GM19035 (cell line): ENCODE data around the gene TMEM240.

ENCODE experiments used
- ATAC-seq: cut with Tn5 transposase; IDR thresholded peaks from one replicate; pipeline ENCODE4 v1.9.1; 2021; ENCODE audit not compliant: unreplicated experiment

Gene TMEM240

DNA sequence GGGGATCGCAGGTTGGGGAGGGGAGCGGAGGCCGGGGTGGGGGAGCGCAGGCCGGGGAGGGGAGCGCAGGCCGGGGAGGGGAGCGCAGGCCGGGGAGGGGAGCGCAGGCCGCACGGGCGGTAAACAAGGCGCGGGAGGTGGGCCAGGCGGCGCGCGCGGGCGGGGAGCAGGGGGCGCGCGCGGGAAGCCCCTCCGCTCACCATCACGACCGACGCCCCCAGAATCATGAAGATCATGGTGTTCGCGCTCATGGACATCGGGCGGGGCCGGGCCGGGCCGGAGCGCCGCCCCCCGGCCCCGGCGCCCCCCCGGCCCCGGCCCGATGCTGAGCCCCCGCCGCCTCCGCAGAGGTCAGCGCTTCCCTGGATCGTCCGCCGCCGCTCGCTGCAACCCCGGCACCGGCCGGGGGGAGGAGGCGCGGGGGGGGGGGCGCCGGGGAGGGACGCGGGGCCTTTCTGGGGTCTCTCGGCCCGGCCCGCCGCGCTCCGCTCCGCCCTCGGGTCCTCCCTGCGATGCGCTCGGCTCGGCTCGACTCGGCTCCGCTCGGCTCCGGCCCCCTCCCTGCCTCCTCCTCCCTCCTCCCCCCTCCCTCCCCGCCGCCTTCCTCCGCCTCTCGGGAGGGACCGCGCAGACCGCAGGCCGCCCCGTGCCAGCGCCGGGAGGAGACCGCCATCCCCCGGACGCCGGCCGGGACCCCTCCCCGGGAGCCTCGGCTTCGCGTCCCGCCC is at the start of gene TMEM240:
TMEM240 (minus strand) TSS at position 535 of the 728 bp plus-strand sequence; CDS start at position 257, 278 bp downstream.
- ATAC-seq, result no peak

GRCh38 chr1:1583347-1584010 is 43.1 kb upstream of the TMEM240 start:
- ATAC-seq, result no peak

DNA sequence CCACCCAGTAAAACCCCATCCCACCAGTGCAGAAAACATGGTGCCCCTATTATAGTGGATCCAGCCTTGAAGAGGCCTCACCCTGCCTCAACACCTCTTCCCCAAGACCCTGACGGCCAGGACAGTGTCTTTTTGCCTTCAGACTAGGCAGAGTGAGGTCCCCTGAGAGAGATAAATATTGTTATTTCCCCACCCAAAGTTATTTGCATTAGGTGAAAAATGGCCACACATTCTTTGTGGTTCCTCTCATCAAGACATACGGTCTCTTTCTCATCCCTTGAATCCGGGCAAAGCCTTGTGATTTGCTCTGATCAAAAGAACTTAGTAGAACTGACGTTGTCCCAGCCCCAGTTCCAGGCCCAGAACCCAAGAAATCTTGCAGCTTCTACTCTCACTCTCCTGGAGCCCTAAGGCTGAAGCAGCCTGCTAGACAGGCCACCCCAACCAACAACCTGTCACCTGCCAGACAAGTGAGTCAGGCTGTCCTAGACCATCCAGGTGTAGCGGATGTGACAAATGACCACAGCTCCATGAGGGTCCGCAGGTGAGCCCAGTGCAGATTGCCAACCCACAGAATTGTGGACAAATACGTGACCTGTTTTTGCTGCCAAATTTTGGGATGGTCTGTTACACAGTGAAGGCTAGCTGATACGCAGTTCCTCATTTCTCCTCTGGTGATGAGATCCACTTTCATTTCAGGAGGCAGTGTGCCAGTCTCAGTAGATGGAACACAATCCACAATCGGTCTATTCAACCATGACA is 42.3 kb upstream of the TMEM240 start:
- no peak for ATAC-seq

GRCh38 chr1:1578371-1578940 is 38.0 kb upstream of the TMEM240 start:
- no peak for ATAC-seq

GRCh38 chr1:1577367-1578011 is 37.1 kb upstream of the TMEM240 start:
- no peak for ATAC-seq

DNA sequence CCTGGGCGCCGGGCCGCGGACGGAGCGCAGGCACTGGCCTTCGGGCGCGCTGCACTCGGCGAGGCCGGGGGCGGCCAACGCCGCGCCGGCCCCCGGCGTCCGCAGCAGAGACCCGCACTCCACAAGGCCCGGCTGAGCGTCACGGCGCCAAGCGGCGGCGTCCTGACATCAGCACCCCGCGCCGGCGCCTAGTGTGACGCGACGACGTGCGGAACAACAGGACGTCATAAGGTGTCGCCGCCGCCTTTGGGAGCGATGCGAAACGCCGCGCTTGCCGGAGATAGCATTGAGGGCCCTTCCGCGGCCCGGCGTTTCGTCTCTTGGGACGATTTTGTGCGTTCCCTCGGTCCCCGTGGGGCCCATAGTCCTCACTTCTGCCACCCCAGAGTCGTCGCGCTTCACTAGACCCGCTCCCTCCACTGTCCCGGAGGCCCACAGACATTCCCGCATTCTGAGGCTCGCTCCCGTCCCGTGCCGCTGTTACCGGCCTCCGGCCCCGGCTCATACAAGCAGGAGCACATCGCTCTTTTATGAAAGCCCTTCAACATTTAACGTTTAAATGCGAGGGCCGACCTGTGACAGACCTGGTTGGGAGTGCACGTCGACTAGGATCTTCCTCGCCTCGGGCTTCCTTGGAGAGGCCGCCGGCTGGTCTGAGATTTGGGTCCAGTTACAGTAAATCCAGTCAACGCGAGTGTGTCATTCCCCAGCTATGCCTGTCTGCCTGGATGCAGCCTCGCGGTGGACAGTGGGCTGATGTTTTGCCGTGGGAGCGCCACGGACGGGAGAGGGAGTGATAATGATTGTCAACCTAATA is 34.5 kb upstream of the TMEM240 start, which contains the start of gene SSU72:
SSU72 (minus strand) TSS at position 143 of the 817 bp plus-strand sequence. CDS start 306 bp downstream, outside the sequence.
- ATAC-seq, result peak; percentile 77

DNA sequence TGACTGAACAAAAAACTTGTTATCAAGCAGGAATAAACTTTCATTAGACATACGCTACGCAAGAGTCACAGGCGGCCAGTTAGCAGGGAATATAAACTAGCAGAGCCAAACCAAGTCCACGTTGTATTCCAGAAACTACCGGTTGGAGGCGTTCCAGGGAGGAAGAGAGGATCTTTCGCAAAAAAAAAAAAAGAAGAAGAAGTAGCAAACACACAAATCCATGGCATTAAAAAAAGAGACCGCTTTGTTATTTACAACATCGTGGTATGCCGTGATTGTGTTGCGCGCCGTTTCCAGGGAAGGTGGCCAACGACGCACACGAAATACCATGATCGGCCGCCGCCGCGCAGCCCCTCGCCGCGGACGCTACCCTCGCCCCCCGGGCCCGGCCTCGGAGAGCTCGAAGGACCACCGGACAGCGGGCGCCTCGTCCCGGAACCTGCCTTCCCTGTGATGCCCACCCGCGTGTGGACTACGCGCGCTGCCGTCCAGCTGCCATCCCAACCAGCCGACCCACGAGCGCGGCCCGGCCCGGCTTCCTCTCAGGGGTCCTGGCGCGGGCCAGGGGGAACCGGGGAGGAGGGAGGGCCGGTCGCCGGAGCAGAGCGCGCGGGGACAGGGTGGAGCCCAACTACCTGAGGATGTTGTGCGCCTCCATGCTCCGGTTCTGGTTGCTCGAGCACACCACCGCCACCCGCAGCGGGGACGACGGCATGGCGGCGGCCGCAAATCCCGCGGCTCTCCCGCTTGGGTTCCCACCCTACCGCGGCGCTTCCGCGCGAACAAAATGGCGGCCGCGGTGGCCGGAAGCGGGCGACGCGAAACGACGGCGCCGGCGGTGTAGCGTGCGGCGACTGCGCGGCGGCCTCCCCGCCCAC is 33.7 kb upstream of the TMEM240 start:
- peak; percentile 78 for ATAC-seq

- ATAC-seq, result no peak
Measured at GRCh38 chr1:1569341-1569740, 28.9 kb upstream of the TMEM240 start.

- ATAC-seq, result no peak
Measured at GRCh38 chr1:1567891-1568291, 27.5 kb upstream of the TMEM240 start.

- ATAC-seq, result no peak
Measured at GRCh38 chr1:1567152-1567875, 26.9 kb upstream of the TMEM240 start.

DNA sequence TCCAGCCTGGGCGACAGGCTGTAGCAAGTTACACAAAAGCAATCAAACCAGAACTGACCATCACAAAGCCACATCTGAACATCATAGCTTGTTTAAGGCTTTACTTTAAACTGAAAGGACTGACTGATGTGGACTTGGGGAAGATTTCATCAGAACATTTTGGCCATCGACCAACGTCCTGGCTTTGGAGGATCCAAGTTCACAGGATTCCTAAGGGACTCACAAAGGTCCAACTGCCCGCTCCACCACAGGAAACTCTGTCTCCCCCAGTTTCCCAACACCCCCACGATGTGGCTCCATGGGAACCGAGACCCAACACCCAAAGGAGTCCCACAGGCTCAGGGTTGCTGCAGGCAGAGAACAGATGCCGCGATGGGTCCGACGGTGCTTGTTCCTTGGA is 24.9 kb upstream of the TMEM240 start:
- ATAC-seq, result no peak

DNA sequence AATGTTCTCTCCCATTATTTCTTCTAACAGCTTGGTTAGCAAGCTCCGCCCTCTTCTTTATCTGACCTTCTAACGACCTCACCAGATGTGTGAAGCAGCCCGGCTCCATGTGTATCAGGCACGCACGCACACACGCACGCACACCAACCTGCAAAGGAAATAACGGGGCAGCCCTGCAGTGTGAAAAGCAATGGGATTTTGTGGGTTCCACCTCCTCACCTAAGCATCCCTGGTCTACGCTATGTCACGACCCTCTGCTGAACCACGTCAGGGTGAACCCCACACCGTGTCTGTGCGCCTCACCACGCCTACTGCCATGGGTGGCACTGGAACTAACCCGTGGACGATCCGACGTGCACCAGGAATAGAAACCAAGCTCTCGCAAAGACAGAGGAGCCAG is 23.8 kb upstream of the TMEM240 start:
- ATAC-seq, result no peak

DNA sequence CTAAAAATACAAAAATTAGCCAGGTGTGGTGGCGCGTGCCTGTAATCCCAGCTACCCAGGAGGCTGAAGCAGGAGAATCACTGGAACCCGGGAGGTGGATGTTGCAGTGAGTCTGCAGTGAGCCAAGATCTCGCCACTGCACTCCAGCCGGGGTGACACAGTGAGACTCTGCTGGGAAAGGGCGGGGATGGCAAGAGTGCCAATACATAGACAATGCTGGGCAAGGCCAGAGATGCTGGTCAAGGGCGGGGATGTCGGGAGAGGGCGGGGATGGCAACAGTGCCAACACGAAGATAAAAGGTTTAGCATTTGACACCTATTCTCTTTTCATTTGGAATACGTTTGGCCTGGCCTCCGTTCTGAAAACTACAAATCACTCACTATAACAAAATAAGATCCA is 23.3 kb upstream of the TMEM240 start:
- ATAC-seq, result no peak

- ATAC-seq, result no peak
Measured at GRCh38 chr1:1562556-1563195, 22.3 kb upstream of the TMEM240 start.

DNA sequence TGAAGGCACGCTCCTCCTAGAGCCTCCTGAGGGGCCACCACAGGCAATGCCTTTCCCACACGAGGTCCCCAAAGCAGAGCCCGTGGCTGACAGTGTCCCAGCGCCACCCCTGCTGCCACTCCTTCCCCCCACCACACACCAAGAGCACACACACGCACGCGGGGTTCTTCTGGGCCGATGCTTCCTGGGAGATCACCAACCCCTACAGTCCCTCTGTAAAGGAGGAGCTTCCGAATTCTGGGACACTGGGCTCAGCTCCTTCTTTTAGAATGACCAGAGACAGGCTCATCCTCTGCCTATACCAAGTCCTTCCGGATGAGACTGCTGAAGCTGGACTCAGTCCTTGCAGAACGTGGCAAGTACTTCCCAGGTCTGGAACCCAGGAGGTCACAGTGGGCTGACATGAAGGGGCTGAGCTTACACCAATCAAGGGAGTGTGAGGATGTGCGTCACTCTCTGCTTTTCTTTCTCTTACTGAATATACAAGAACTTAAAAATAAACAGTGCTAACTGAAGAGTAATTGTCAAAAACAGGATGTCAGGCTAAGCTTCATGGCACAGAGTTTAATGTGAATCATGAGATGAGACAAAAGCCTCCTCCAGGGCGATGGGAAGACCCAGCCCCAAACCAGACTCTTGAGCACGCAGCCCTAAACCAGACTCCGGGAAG is 21.5 kb upstream of the TMEM240 start:
- ATAC-seq, result no peak

DNA sequence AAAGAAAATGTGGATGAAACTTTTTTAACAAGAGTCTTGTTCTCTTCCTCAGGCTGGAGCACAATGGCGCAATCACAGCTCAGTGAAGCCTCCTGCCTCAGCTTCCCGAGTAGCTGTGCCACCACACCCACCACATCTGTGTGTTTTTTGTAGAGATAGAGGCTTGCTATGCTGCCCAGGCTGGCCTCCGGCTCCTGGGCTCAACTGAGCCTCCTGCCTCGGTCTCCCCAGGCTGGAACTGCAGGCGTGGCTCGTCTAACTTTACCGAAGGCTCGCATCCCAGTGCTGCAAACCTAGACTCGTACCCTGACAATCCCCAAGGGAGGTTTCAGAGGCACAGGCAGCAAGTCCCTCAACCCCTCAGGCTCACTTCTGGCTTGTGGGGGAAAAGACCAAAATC is 19.8 kb upstream of the TMEM240 start:
- ATAC-seq, result no peak

DNA sequence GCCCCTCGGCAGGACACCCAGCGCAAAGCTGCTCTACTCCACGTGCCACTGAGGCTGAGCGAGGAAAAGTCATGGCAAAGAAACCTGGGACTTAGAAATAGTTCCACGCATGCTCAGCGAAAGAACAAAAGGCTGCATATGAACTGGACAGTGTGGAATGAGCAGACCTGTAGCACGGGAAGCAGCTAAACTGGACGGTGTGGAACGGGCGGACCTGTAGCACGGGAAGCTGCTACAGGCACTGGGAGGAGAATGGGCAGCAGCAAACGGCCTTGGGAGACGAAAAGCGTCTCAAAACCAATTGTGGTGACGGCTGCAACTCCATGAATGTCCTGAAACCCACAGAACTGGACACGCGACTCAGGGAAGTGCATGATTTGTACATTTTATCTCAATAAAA is 18.6 kb upstream of the TMEM240 start:
- ATAC-seq, result no peak
